ENCODE results near the gene FAM120A.

DNA sequence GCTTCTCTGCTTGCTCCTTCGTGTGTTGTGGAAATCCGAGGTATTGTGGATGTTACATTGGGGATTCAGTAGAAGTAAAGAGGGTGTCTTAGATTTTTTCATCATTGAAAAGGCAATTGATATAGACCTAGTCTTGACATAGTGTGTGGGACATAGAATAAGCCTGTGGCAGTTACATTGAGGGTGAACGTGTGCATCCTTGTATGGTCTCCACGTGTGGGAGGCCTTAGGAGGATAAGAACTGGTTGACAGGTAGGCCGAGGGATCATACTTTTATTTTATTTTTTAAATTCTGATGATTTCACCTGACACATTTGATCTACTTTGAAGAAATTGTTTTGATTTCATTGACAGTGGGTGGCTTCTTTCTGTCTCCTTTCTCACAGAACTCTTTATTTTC, 18.9 kb downstream of the FAM120A start:
- no peak for TF ChIP-seq CTCF (IDR thresholded peaks at IDR 0.05 in 4 of 5, conservative IDR thresholded peaks at IDR 0.05 in 1 of 5)
- TF ChIP-seq POLR2A (IDR thresholded peaks at IDR 0.05) = no peak
